ENCODE data around the gene B3GAT1.

B3GAT1 gene

GRCh38 chr11:134409552-134410429 is 2.3 kb downstream of the B3GAT1 start:
- no peak for DNase-seq (ENCODE audit: low read depth)

- DNase-seq (ENCODE audit: low read depth): no peak
These were observed 4.1 kb downstream of the B3GAT1 start for GRCh38 chr11:134407923-134408322.

GRCh38 chr11:134407321-134407828 is 4.7 kb downstream of the B3GAT1 start:
- DNase-seq (ENCODE audit: low read depth): no peak

- DNase-seq (ENCODE audit: low read depth): no peak
These were observed 5.5 kb downstream of the B3GAT1 start for GRCh38 chr11:134406264-134407185.

- no peak for DNase-seq (ENCODE audit: low read depth)
These were observed 6.2 kb downstream of the B3GAT1 start for GRCh38 chr11:134405841-134406240.

- no peak for DNase-seq (ENCODE audit: low read depth)
These were observed 6.6 kb downstream of the B3GAT1 start for GRCh38 chr11:134405436-134405835.

- DNase-seq (ENCODE audit: low read depth): no peak
These were observed 7.3 kb downstream of the B3GAT1 start for GRCh38 chr11:134404575-134405341.

GRCh38 chr11:134402910-134403309 is 9.1 kb downstream of the B3GAT1 start:
- DNase-seq (ENCODE audit: low read depth): no peak

GRCh38 chr11:134401825-134402809 is 9.9 kb downstream of the B3GAT1 start:
- DNase-seq (ENCODE audit: low read depth): no peak

- no peak for DNase-seq (ENCODE audit: low read depth)
These were observed 12.0 kb downstream of the B3GAT1 start for GRCh38 chr11:134399996-134400395.

- no peak for DNase-seq (ENCODE audit: low read depth)
These were observed 12.8 kb downstream of the B3GAT1 start for GRCh38 chr11:134399293-134399654.

GRCh38 chr11:134398644-134399292 is 13.3 kb downstream of the B3GAT1 start:
- no peak for DNase-seq (ENCODE audit: low read depth)

GRCh38 chr11:134398079-134398444 is 14.0 kb downstream of the B3GAT1 start:
- no peak for DNase-seq (ENCODE audit: low read depth)

GRCh38 chr11:134397304-134398078 is 14.6 kb downstream of the B3GAT1 start:
- no peak for DNase-seq (ENCODE audit: low read depth)

GRCh38 chr11:134395002-134395401 is 17.0 kb downstream of the B3GAT1 start:
- DNase-seq (ENCODE audit: low read depth): no peak

- no peak for DNase-seq (ENCODE audit: low read depth)
These were observed 17.7 kb downstream of the B3GAT1 start for GRCh38 chr11:134394311-134394710.

- no peak for DNase-seq (ENCODE audit: low read depth)
These were observed 18.4 kb downstream of the B3GAT1 start for GRCh38 chr11:134393638-134394037.

- DNase-seq (ENCODE audit: low read depth): no peak
These were observed 19.0 kb downstream of the B3GAT1 start for GRCh38 chr11:134392953-134393615.

- DNase-seq (ENCODE audit: low read depth): no peak
These were observed 20.4 kb downstream of the B3GAT1 start for GRCh38 chr11:134391656-134392055.

Measured in stimulated activated CD8-positive, alpha-beta memory T cell treated with anti-CD3 and anti-CD28 coated beads, Interleukin-12 subunit alpha, Interleukin-12 subunit beta, amount 100 ng/mL, for 4 hours (primary cell).